Endothelial cell of umbilical vein (primary cell): ENCODE results near the gene PRPH. TPM values are rescaled to one million over a fixed set of nuclear protein-coding genes. Genes with fewer than 3 reads are reported as not detected.
A peak's percentile ranks its signal among the peaks of the same experiment; 100 is the strongest.

Experiments used
- Bru-seq: library from RNA; stranded (reverse); fragments of 400-500 nt; gene quantifications from one replicate; lab custom pipeline; 2021; lab: Mats Ljungman, UMichigan
- BruChase-seq, 2 experiments: library from RNA; stranded (reverse); fragments of 400-500 nt; gene quantifications; one replicate each; lab custom pipeline; 2021; lab: Mats Ljungman, UMichigan
- BruUV-seq: library from RNA; stranded (reverse); fragments of 400-500 nt; replicated peaks from 2 replicates; lab custom pipeline; 2021; lab: Mats Ljungman, UMichigan
- CTCF ChIA-PET: fragments of 300-600, 350-600 bp; sonication (Branson Sonifier 250); formaldehyde crosslinking; loops from one replicate; lab custom pipeline; 2021; ENCODE audit warnings: antibody characterized with exemption, inconsistent platforms; lab: Charles Lee
- POLR2A ChIA-PET: fragments of 300-600, 350-600 bp; sonication (Branson Sonifier 250); formaldehyde crosslinking; loops from one replicate; lab custom pipeline; 2021; ENCODE audit warnings: antibody characterized with exemption, inconsistent platforms; lab: Charles Lee
- DNase-seq: peaks from one replicate; pipeline ENCODE4 v3.0.0-alpha.2; 2011; ENCODE audit warnings: low read depth, low spot score
- FAIRE-seq: peaks from 2 replicates; lab custom pipeline; 2011; peaks lifted over from hg19 to GRCh38; lab: Jason Lieb, UNC
- H2AFZ ChIP-seq: 2 replicates; pipeline ENCODE4 v1.6.0; 2012; ENCODE audit warnings: low read depth, low read length, control low read depth, inconsistent platforms
- H3K27ac ChIP-seq: 2 replicates; pipeline ENCODE4 v1.5.1; 2011; ENCODE audit warnings: low read depth, mild to moderate bottlenecking, control low read depth, low read length, moderate library complexity; ENCODE audit not compliant: insufficient read depth
- H3K27me3 ChIP-seq, 2 experiments: 2 replicates each; pipeline versions ENCODE4 v1.6.0 to v1.6.1; 2011; ENCODE audit warnings: low read length in 2 of 2, mixed read lengths in 1 of 2; ENCODE audit not compliant: control insufficient read depth in 2 of 2, insufficient read depth in 2 of 2
- H3K36me3 ChIP-seq, 2 experiments: 2 replicates in 1 of 2; 3 replicates in 1 of 2; pipeline ENCODE4 v1.5.1; 2011; ENCODE audit warnings: low read length in 2 of 2, mild to moderate bottlenecking in 1 of 2, moderate library complexity in 1 of 2; ENCODE audit not compliant: control insufficient read depth in 2 of 2, insufficient read depth in 2 of 2; ENCODE audit errors: extremely low read depth in 1 of 2
- H3K4me1 ChIP-seq: 3 replicates; pipeline ENCODE4 v1.5.1; 2011; ENCODE audit warnings: mild to moderate bottlenecking, low read length; ENCODE audit not compliant: control insufficient read depth, insufficient read depth; ENCODE audit errors: extremely low read depth
- H3K4me2 ChIP-seq: 2 replicates; pipeline ENCODE4 v1.6.1; 2011; ENCODE audit warnings: low read length, control low read depth, mixed read lengths; ENCODE audit not compliant: insufficient read depth
- H3K4me3 ChIP-seq, 3 experiments: fragments of 200-600 bp in 1 of 3; sonication (generic), shearing (Covaris generic) in 1 of 3; replicated peaks in 1 of 3; 2 replicates each; pipeline ENCODE4 v1.5.1; 2011 to 2016; ENCODE audit warnings: control low read depth in 3 of 3, low read length in 3 of 3, mild to moderate bottlenecking in 2 of 3, inconsistent platforms in 1 of 3, low read depth in 1 of 3, moderate library complexity in 1 of 3; ENCODE audit not compliant: insufficient read depth in 1 of 3
- H3K79me2 ChIP-seq: 2 replicates; pipeline ENCODE4 v1.6.0; 2012; ENCODE audit warnings: low read length, inconsistent platforms; ENCODE audit not compliant: control insufficient read depth, insufficient read depth
- H3K9ac ChIP-seq: replicated peaks from 2 replicates; pipeline ENCODE3; 2011; ENCODE audit warnings: low read length, control low read depth; ENCODE audit not compliant: insufficient read depth; ENCODE audit errors: extremely low read depth
- H3K9me1 ChIP-seq: replicated peaks from 3 replicates; pipeline ENCODE4 v1.6.0; 2011; ENCODE audit warnings: mild to moderate bottlenecking, low read length; ENCODE audit not compliant: control insufficient read depth, insufficient read depth; ENCODE audit errors: extremely low read depth
- H3K9me3 ChIP-seq: replicated peaks from 2 replicates; pipeline ENCODE4 v1.5.1; 2012; ENCODE audit warnings: low read length, inconsistent platforms; ENCODE audit not compliant: control insufficient read depth, insufficient read depth
- H4K20me1 ChIP-seq: replicated peaks from 2 replicates; pipeline ENCODE3; 2011; ENCODE audit warnings: mild to moderate bottlenecking, low read length; ENCODE audit not compliant: control insufficient read depth, insufficient read depth; ENCODE audit errors: extremely low read depth
- CTCF ChIP-seq, 2 donors: IDR thresholded peaks; 1 replicate in 1 of 2; 2 replicates in 1 of 2; pipeline ENCODE4 v1.5.1; 2011; ENCODE audit warnings: low read length in 2 of 2, mild to moderate bottlenecking in 2 of 2, moderate library complexity in 2 of 2, control low read depth in 1 of 2, inconsistent platforms in 1 of 2, low read depth in 1 of 2; ENCODE audit not compliant: insufficient read depth in 1 of 2; ENCODE audit errors: extremely low read depth in 1 of 2
- EZH2 ChIP-seq: IDR thresholded peaks from 2 replicates; pipeline ENCODE4 v1.6.1; 2012; ENCODE audit warnings: borderline replicate concordance, low read depth, mild to moderate bottlenecking, moderate library complexity, low read length, inconsistent platforms; ENCODE audit not compliant: severe bottlenecking
- dilution Hi-C: fragments of 300-500 bp; cut with MboI; formaldehyde crosslinking; loops from one replicate; pipeline ENCODE4 v1.15.0; 2019; ENCODE audit warnings: low sequenced_read_pairs; ENCODE audit not compliant: extremely low pct_ligation_motif_present
- intact Hi-C: fragments of 100-400 bp; cut with micrococcal nuclease; formaldehyde crosslinking; loops from one replicate; pipeline ENCODE4 v1.10.0; 2022
- long read RNA-seq: library from polyadenylated mRNA; stranded (forward); transcript quantifications from one replicate; pipeline ENCODE4 v2.0.0, GENCODE V29; 2021
- polyA minus RNA-seq, 3 experiments: library from RNA; depleted of rRNA, polyadenylated mRNA; stranded (reverse); fragments of >200 nt; gene quantifications; 1 replicate in 1 of 3; 2 replicates in 2 of 3; pipeline ENCODE4 v1.2.3, GENCODE V29; 2011
- polyA plus RNA-seq, 4 experiments: library from polyadenylated mRNA; depleted of rRNA in 3 of 4; stranded (reverse) in 3 of 4; unstranded in 1 of 4; fragments of >200 nt; gene quantifications; 2 replicates each; pipeline versions ENCODE4 v1.2.1 to v1.2.3, GENCODE V29; 2011 to 2012; ENCODE audit warnings: missing spikeins in 1 of 4
- total RNA-seq: library from RNA; stranded (reverse); gene quantifications from 2 replicates; pipeline ENCODE4 v1.2.3, GENCODE V29; 2021

Gene PRPH
- total RNA-seq (not detected in 2 replicates), polyA plus RNA-seq (not detected in 2 replicates), polyA minus RNA-seq (not detected in 2 replicates), Bru-seq, nascent RNA (not detected), BruChase-seq, experiment 1, labeled RNA remaining after a 6-hour chase (not detected), BruChase-seq, experiment 2, labeled RNA remaining after a 2-hour chase (not detected)
- not detected in 2 replicates for polyA plus RNA-seq (2011; cell fraction: cytosol; rRNA removed)
- 0.45 and 0.49 TPM in 2 replicates for polyA plus RNA-seq (2011; cell fraction: nucleus; rRNA removed)
- not detected in 2 replicates for polyA plus RNA-seq (2012)
- polyA minus RNA-seq (2011; cell fraction: cytosol; rRNA and poly(A)+ RNA removed), result not detected
- not detected in 2 replicates for polyA minus RNA-seq (2011; cell fraction: nucleus; rRNA and poly(A)+ RNA removed)
- long read RNA-seq, result 0 reads

- intact Hi-C loops (no loop called here), dilution Hi-C loops (no loop called here)
- DNase-seq (no peak), FAIRE-seq (no peak)
- H3K4me3 ChIP-seq, result no peak within 1 kb of the TSS
- H3K27me3 ChIP-seq, result peaks cover 32 to 42% of the 10 kb centered on the region in 2 experiments
- no TSS peak for BruUV-seq
- no peak within 1 kb of the TSS for H3K27ac ChIP-seq
- H4K20me1 ChIP-seq, result no peaks in the 10 kb centered on the region
- H3K9me3 ChIP-seq, result no peaks in the 10 kb centered on the region
- no peaks in the 10 kb centered on the region for H3K9me1 ChIP-seq
- H3K79me2 ChIP-seq, result no peaks in the 10 kb centered on the region
- H2AFZ ChIP-seq, result no peak within 1 kb of the TSS
- ChIA-PET CTCF (interaction anchor here (0.8 to 12.9 kb wide), 16 partner anchors 8 to 315 kb away, joined by 3 to 173 read pairs (median 4); partner anchors contain the start of gene DNAJC22), POLR2A (interaction anchor here (0.6 to 1.1 kb wide), 2 partner anchors 50 to 72 kb away, joined by 3 to 4 read pairs; partner anchors contain the start of gene SPATS2)
- no peak within 1 kb of the TSS for H3K9ac ChIP-seq
- peaks cover 3% of the 10 kb centered on the region for H3K4me1 ChIP-seq
- H3K36me3 ChIP-seq, result no peaks in the 10 kb centered on the region
- no peak within 1 kb of the TSS for H3K4me2 ChIP-seq
- TF ChIP-seq EZH2 (peak; percentile 81), CTCF (IDR thresholded peaks at IDR 0.05; ENCODE audit: extremely low read depth in 1 of 2, insufficient read depth in 1 of 2, low read depth in 1 of 2, low read length in 2 of 2) (no peak)
Observed at GRCh38 chr12:49295082-49295936, at the start of gene PRPH. TSS of gene PRPH (plus strand) at chr12:49295147. CDS start at chr12:49295201, 54 bp downstream.
